HL-60 (cell line): ENCODE measurements around the gene PRDM15.

Experiments
- DNase-seq, 2 experiments: peaks; one replicate each; pipeline ENCODE4 v3.0.0-alpha.2; 2010 to 2020; ENCODE audit warnings: low read depth in 1 of 2, low spot score in 1 of 2
- H3K27ac ChIP-seq: fragments of 250-450 bp; sonication (Bioruptor Pico); replicated peaks from 2 replicates; pipeline ENCODE4 v1.5.1; 2020; ENCODE audit warnings: mild to moderate bottlenecking, moderate library complexity
- H3K27me3 ChIP-seq: fragments of 250-450 bp; sonication (Bioruptor Pico); 2 replicates; pipeline ENCODE4 v1.5.1; 2021; ENCODE audit warnings: mild to moderate bottlenecking, moderate library complexity; ENCODE audit not compliant: insufficient read depth, poor library complexity, severe bottlenecking
- H3K4me3 ChIP-seq: replicated peaks from 2 replicates; pipeline ENCODE4 v1.5.1; 2011; ENCODE audit warnings: mild to moderate bottlenecking, control low read depth, low read length; ENCODE audit not compliant: insufficient read depth
- CTCF ChIP-seq: IDR thresholded peaks from one replicate; pipeline ENCODE4 v1.5.1; 2011; ENCODE audit warnings: low read length, control low read depth, inconsistent platforms; ENCODE audit not compliant: insufficient read depth
- GABPA ChIP-seq: IDR thresholded peaks from 2 replicates; pipeline ENCODE4 v1.6.1; 2012; ENCODE audit warnings: low read depth
- POLR2AphosphoS5 ChIP-seq: IDR thresholded peaks from 2 replicates; pipeline ENCODE4 v1.6.1; 2012; ENCODE audit warnings: low read depth
- REST ChIP-seq: IDR thresholded peaks from 2 replicates; pipeline ENCODE4 v1.6.1; 2012; ENCODE audit warnings: low read depth; ENCODE audit not compliant: insufficient replicate concordance
- SPI1 ChIP-seq: IDR thresholded peaks from 2 replicates; pipeline ENCODE4 v1.6.1; 2012; ENCODE audit warnings: low read depth, mild to moderate bottlenecking, borderline replicate concordance

The PRDM15 gene

GRCh38 chr21:41845310-41846032 is 33.7 kb downstream of the PRDM15 start:
- Histone ChIP-seq H3K27ac (no peak overlapping the region), H3K4me3 (no peak overlapping the region), H3K27me3 (no peaks in the 10 kb centered on the region)
- no peak for TF ChIP-seq GABPA
- TF ChIP-seq CTCF = no peak
- no peak for TF ChIP-seq POLR2AphosphoS5
- TF ChIP-seq SPI1 = no peak
- no peak for TF ChIP-seq REST
- no peak for DNase-seq

GRCh38 chr21:41843584-41843983 is 35.6 kb downstream of the PRDM15 start:
- no peak for DNase-seq
- Histone ChIP-seq H3K27ac (no peak overlapping the region), H3K4me3 (no peak overlapping the region), H3K27me3 (no peaks in the 10 kb centered on the region)
- TF ChIP-seq POLR2AphosphoS5 = no peak
- no peak for TF ChIP-seq GABPA
- no peak for TF ChIP-seq SPI1
- no peak for TF ChIP-seq CTCF
- no peak for TF ChIP-seq REST

- Histone ChIP-seq H3K27me3 (no peaks in the 10 kb centered on the region), H3K27ac (no peak overlapping the region), H3K4me3 (no peak overlapping the region)
- TF ChIP-seq POLR2AphosphoS5 (no peak), GABPA (no peak), CTCF (no peak), REST (no peak), SPI1 (no peak)
- DNase-seq = no peak
These were observed 38.3 kb downstream of the PRDM15 start for GRCh38 chr21:41840880-41841279.
